KBM-7 (cell line): ENCODE results near the gene PDCD6IP.
"Not testable (repeated sequence)": the region's sequence is repeated elsewhere in the genome, so short reads cannot be mapped to it uniquely, and the experiment has no call there.

Source experiments
- DNase-seq: peaks from one replicate; pipeline ENCODE4 v3.0.0-alpha.2; 2015
- in situ Hi-C: fragments of 300-500 bp; cut with MboI; formaldehyde crosslinking; loops from 2 replicates; pipeline ENCODE4 v1.14.3; 2020; ENCODE audit warnings: low sequenced_read_pairs, low pct_unique_long_range_greater_than_20kb, mixed read lengths

The PDCD6IP gene

DNA sequence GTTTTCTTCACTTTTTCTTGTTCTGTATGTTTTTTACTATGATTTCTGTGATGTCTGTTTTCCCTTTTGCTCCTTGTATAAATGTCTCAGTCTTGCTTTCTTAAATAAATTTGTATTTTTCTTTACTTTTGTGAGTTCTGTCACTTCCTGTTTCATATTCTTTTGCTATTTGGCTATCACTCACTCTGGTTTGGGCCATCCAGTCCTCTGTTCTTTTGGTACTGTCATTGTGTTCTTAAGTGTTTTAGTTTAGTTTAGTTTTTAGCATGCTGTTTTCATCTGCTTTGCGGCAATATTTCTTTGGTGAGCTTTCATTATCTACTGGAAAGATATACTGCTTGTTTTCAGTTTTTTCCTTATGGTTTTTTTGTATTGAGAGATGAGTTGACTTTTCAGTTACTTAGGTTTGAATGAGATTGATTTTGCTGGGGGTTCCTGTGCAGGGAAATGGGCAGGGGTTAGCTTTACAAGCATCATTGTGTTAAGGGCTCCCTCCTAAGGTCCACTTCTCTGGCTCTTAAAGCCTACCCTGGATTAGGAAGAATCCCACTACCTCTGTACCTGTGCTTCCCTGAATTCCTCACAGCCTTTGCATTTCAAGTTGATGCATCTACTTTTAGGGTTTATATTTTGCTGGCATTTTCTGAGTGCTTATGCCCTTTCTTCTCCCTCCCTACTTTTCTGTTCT, 35.1 kb downstream of the PDCD6IP start:
- in situ Hi-C loops: no loop called here
- DNase-seq: no peak

DNA sequence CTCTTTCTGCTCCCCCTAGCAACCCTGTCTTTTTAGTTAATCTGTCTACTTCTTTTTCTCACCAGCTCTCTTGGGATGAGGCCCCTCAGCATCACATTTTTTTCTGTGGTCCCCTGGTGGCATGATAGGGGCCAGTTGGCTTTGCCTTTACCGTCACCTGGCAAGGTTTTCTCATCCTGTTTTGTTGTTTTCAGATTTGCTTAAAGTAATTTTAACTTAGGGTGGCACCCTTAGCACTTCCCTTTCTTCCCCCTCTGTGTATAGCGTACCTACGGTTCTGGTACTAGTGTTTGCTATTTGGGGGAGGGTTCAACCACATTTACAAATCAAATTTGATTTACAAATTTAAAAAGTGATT, 35.6 kb downstream of the PDCD6IP start:
- DNase-seq: no peak
- in situ Hi-C loops: no loop called here

DNA sequence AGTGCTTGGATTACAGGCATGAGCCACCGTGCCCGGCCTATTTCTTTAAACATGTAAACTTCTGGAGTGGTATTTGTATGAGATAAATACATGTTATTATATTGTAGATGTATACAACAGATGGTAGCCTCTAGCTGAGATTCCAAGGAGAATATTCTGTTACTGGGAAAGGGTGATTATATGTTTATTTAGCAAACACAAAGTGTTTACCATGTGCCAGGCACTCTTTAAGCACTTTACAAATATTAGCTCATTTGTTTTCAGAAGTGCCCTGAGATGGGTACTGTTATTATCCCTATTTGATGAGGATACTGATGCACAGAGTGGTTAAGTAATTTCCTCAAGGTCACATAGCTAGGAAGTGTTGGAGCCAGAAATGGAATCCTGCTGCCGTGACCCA, 38.8 kb downstream of the PDCD6IP start:
- in situ Hi-C loops: not testable (repeated sequence)

GRCh38 chr3:33839283-33839682, 40.9 kb downstream of the PDCD6IP start:
- DNase-seq: no peak
- in situ Hi-C loops: no loop called here

More for the DNA sequence above, 38.8 kb downstream of the PDCD6IP start:
- DNase-seq: not testable (repeated sequence)

DNA sequence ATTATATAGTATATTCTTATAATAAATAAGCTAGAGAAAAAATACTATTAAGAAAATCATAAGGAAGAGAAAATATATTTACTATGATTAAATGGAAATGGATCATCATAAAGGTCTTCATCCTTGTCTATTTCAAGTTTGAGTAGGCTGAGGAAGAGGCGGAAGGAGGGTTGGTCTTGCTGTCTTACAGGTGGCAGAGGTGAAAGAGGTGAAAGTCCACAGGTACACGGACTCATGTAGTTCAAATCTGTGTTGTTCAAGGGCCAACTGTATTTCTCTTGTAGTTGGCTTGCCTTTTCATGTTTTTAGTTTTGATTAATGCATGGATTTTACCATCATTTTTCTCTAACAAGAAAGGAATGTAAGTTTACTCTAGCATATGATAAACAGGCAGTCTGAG, 41.7 kb downstream of the PDCD6IP start:
- DNase-seq: no peak
- in situ Hi-C loops: no loop called here

- in situ Hi-C loops: no loop called here
- no peak for DNase-seq
Observed at GRCh38 chr3:33848624-33849347, 50.4 kb downstream of the PDCD6IP start.

DNA sequence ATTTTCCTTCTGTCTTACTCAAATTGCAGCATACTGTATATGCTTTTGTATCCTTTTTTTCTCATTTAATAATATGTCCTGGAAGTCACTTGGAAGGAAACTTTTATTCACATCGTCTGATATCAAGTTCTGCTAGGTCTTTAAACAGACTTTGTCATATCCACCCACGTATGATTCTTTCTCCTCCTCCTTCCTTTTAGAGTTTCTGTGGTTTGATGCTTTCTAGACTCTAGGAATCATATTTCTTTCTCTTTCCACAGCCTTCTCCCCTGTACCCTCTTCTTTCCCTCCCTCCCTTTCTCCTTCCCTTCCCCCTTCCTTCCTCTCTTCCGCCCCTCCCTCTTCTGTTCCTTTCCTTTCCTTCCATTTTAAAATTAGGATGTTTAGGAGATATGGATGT, 52.2 kb downstream of the PDCD6IP start:
- in situ Hi-C loops, DNase-seq: not testable (repeated sequence)

DNA sequence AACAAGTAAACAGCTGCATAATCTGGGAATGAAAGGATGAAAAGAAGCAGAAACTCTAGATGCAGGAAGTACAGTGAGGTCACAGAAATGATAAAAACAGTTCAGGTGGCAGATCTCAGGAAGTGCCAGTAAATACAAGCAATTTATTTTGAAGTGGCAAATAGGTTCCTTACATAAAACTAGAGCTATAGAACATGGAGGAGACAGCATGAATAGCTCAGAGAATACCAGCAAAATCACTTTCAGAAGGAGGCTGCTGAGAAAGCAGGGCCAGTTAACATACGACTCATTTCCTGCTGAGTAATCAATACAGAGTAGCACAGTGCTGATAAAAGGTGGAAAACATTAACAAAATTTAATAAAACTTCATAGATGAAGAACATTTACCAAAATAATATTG, 57.0 kb downstream of the PDCD6IP start:
- DNase-seq, in situ Hi-C loops: not testable (repeated sequence)

- in situ Hi-C loops: no loop called here
- DNase-seq: no peak
Observed at GRCh38 chr3:33855884-33856546, 57.6 kb downstream of the PDCD6IP start.

DNA sequence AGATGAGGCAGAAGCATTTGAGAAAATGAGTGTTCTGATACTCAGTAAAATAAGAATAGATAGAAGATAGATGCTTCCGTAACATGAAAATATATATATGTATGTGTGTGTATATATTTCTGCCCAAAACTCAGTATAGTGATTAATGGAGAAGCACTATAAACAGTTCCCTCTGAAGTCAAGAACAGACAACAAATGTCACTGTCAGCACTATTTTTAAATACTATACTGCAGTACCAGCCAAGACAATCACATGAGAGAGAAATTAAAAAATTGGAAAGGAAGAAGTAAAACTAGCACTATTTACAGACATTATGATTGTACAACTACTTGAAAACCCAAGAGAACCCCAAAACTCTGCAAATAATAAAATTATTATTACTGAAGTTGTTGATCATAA, 59.3 kb downstream of the PDCD6IP start:
- DNase-seq, in situ Hi-C loops: not testable (repeated sequence)

DNA sequence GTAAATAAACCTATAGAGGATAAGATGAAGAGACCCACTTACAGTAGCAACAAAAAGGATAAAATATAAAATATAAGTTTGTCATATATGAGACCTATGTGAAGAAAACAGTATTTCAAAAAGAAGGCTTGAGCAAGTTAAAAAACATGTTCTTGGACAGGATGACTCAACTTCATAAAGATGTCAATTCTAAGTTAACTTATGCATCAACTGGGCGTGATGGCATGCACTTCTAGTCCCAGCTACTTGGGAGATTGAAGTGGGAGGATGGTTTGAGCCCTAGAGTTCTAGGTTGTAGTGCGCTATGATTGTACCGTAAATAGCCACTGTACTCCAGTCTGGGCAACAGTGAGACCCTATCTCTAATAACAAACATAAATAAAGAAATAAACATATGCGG, 59.7 kb downstream of the PDCD6IP start:
- no peak for DNase-seq
- in situ Hi-C loops: no loop called here

DNA sequence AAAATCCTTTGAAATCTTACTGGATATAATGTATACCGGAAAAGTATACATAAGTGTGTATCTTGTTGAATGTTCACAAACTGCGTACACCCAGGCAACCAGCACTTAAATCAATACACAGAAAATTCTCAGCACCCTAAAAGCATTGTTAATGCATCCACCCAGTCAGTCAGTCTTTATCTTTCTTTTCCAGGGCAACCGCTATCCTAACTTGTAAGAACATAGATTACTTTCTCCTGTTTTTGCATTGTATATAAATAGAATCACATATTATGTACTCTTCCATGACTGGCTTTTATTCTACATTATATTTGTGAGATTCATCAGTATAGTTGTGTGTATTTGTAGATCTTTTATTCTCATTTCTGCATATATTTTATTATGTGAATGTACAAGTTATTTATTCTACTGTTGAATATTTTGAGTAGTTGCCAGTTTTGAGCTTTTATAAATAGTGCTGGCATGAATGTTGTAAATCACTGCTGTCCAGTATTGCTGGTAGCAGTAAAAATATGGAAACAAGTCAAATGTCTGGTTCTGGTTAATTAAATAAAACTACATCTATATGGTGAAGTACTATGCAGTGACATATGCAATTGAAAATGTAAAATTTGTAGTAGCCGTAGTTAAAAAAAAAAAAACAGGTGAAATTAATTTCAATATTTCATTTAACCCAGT, 62.1 kb downstream of the PDCD6IP start:
- in situ Hi-C loops: no loop called here
- DNase-seq: no peak

DNA sequence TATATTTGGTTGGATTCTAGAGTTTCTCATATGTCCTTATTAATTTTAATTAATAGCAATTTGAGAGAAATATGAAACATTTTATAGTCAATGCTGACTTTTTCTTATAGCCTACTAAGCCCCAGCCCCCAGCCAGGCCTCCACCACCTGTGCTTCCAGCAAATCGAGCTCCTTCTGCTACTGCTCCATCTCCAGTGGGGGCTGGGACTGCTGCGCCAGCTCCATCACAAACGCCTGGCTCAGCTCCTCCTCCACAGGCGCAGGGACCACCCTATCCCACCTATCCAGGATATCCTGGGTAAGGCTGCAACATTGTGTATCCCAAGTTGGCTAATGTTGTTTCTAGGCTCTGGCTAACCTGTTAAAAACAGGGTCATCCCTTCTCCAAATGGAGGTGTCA, 66.7 kb downstream of the PDCD6IP start:
- in situ Hi-C loops: no loop called here
- DNase-seq: no peak

- in situ Hi-C loops: no loop called here
- no peak for DNase-seq
Observed at GRCh38 chr3:33868309-33868708, 69.9 kb downstream of the PDCD6IP start.

DNA sequence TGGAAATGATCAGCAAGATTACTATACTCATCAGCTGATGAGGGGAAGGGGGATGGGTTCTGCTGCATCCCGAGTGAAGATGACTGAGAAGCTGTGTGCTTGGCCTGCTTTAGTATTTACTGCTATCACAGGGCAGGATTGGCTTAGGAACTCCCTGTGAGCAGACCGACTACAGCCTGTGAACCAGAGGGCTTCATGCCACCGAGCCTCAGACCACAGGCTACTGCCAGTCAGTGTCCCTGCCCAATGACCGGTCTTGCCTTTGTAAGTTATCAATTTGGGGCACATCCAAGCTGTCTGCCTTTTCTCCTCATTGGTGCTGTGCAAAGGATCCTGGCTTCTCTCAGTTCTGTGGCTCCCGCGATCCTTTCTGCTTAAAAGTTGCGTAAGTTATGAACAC, 71.5 kb downstream of the PDCD6IP start:
- in situ Hi-C loops: no loop called here

GRCh38 chr3:33874815-33875214, 76.4 kb downstream of the PDCD6IP start:
- in situ Hi-C loops: no loop called here
- DNase-seq: no peak

More for the DNA sequence above, 71.5 kb downstream of the PDCD6IP start:
- DNase-seq: no peak

GRCh38 chr3:33875680-33876079, 77.2 kb downstream of the PDCD6IP start:
- in situ Hi-C loops: no loop called here
- no peak for DNase-seq

- in situ Hi-C loops: no loop called here
- no peak for DNase-seq
Observed at GRCh38 chr3:33877187-33877586, 78.8 kb downstream of the PDCD6IP start.

DNA sequence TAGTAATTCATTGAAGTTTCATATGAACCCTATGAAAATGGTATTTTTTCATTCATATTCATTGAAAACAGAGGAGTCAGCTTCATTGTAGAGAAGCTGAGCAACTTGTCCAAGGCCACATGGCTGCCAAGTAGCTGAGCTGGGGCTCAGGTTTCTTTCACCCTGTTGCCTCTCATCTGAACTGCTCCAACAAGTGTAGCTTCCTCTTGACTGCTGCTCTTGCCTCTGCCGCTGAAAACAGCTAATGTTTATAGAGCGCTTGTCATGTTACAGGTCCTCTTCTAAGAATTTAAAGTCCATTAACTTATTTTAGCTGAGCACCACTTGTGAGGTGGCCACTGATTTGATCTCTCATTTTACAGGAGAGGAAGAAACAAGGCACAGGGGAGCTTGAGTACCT, 81.1 kb downstream of the PDCD6IP start:
- DNase-seq: no peak
- in situ Hi-C loops: no loop called here
